ENCODE results near the gene GRIK4. TPM values are rescaled to one million over a fixed set of nuclear protein-coding genes. Genes with fewer than 3 reads are reported as not detected.

GRIK4 gene
- total and polyA plus RNA-seq, 2 experiments from 2014 or later, result not detected

- TF ChIP-seq EZH2 (IDR thresholded peaks at IDR 0.05; ENCODE audit: insufficient read depth, poor library complexity, severe bottlenecking) (no peak), EZH2phosphoT487 (IDR thresholded peaks at IDR 0.05; ENCODE audit: insufficient read depth, low read depth) (no peak)
- Histone ChIP-seq H3K4me2 (ENCODE audit: unreplicated experiment) (no peak overlapping the region), H3K27me3 (replicated peaks; ENCODE audit: insufficient read depth) (no peaks in the 10 kb centered on the region; the same call in 1 of the 2 replicates), H3K79me2 (ENCODE audit: insufficient read depth) (no peaks in the 10 kb centered on the region), H3K9me2 (ENCODE audit: insufficient read depth) (no peaks in the 10 kb centered on the region), H4K20me1 (ENCODE audit: insufficient read depth) (no peaks in the 10 kb centered on the region), H3F3A (ENCODE audit: insufficient read depth) (no peaks in the 10 kb centered on the region), H3K4me3 (no peak overlapping the region), H3K36me3 (ENCODE audit: low read depth) (no peaks in the 10 kb centered on the region), H3K9me3 (ENCODE audit: low read depth) (no peaks in the 10 kb centered on the region), H3K27ac (no peak overlapping the region), H3K9ac (no peak overlapping the region), H3K4me1 (ENCODE audit: insufficient read depth) (peaks cover 18% of the 10 kb centered on the region; the same call in 1 of the 2 replicates), H2AFZ (no peak overlapping the region)
- no peak for DNase-seq
- WGBS, 2 experiments (ENCODE audit: low coverage in 1 of 2, low lambda C conversion rate in 2 of 2, missing lambda C conversion rate in 2 of 2), result 72 to 76% methylated on average over 6 of the region's 6 CpGs
- in situ Hi-C loops (cut with MboI), result no loop called here
Measured at GRCh38 chr11:120529911-120530310, 18.4 kb downstream of the GRIK4 start.

- H3F3A ChIP-seq (ENCODE audit: insufficient read depth), result no peaks in the 10 kb centered on the region
- H2AFZ ChIP-seq, result peak overlapping the region; percentile 49
- H3K4me2 ChIP-seq (ENCODE audit: unreplicated experiment), result peak overlapping the region; percentile 32
- no peak overlapping the region for H3K27ac ChIP-seq
- H3K9ac ChIP-seq, result peak overlapping the region; percentile 29; the same call in 1 of the 2 replicates
- H3K27me3 ChIP-seq (replicated peaks; ENCODE audit: insufficient read depth), result no peaks in the 10 kb centered on the region
- no peaks in the 10 kb centered on the region for H3K9me2 ChIP-seq (ENCODE audit: insufficient read depth)
- peak overlapping the region; percentile 19 for H3K4me3 ChIP-seq
- TF ChIP-seq EZH2 (IDR thresholded peaks at IDR 0.05; ENCODE audit: insufficient read depth, poor library complexity, severe bottlenecking) (no peak), EZH2phosphoT487 (IDR thresholded peaks at IDR 0.05; ENCODE audit: insufficient read depth, low read depth) (no peak)
- peak; percentile 85 for DNase-seq
- in situ Hi-C loops (cut with MboI), result no loop called here
- peaks cover 13% of the 10 kb centered on the region; the same call in 1 of the 2 replicates for H3K4me1 ChIP-seq (ENCODE audit: insufficient read depth)
- H3K9me3 ChIP-seq (ENCODE audit: low read depth), result no peaks in the 10 kb centered on the region
- no peaks in the 10 kb centered on the region for H3K79me2 ChIP-seq (ENCODE audit: insufficient read depth)
- no peaks in the 10 kb centered on the region for H3K36me3 ChIP-seq (ENCODE audit: low read depth)
- H4K20me1 ChIP-seq (ENCODE audit: insufficient read depth), result no peaks in the 10 kb centered on the region
- 27 to 31% methylated on average over 16 of the region's 16 CpGs for WGBS, 2 experiments (ENCODE audit: low coverage in 1 of 2, low lambda C conversion rate in 2 of 2, missing lambda C conversion rate in 2 of 2)
Measured at GRCh38 chr11:120532082-120532831, 20.7 kb downstream of the GRIK4 start.

GRCh38 chr11:120532832-120533196 lies 21.3 kb downstream of the GRIK4 start:
- no peaks in the 10 kb centered on the region for H3K9me3 ChIP-seq (ENCODE audit: low read depth)
- H3K4me1 ChIP-seq (ENCODE audit: insufficient read depth), result 0 out of 2 replicates have a peak, but pooled peaks cover 10% of the 10 kb centered on the region
- WGBS, 2 experiments (ENCODE audit: low coverage in 1 of 2, low lambda C conversion rate in 2 of 2, missing lambda C conversion rate in 2 of 2), result 26 to 29% methylated on average over 5 of the region's 5 CpGs
- H3K4me3 ChIP-seq, result peak overlapping the region; percentile 19; the same call in 1 of the 2 replicates
- H3F3A ChIP-seq (ENCODE audit: insufficient read depth), result no peaks in the 10 kb centered on the region
- H3K79me2 ChIP-seq (ENCODE audit: insufficient read depth), result no peaks in the 10 kb centered on the region
- H4K20me1 ChIP-seq (ENCODE audit: insufficient read depth), result no peaks in the 10 kb centered on the region
- peak overlapping the region; percentile 19 for H3K4me2 ChIP-seq (ENCODE audit: unreplicated experiment)
- in situ Hi-C loops (cut with MboI), result no loop called here
- H3K9ac ChIP-seq, result peak overlapping the region; percentile 29; the same call in 1 of the 2 replicates
- no peak for TF ChIP-seq EZH2phosphoT487 (IDR thresholded peaks at IDR 0.05; ENCODE audit: insufficient read depth, low read depth)
- no peak for TF ChIP-seq EZH2 (IDR thresholded peaks at IDR 0.05; ENCODE audit: insufficient read depth, poor library complexity, severe bottlenecking)
- no peaks in the 10 kb centered on the region for H3K36me3 ChIP-seq (ENCODE audit: low read depth)
- DNase-seq, result no peak
- no peaks in the 10 kb centered on the region for H3K9me2 ChIP-seq (ENCODE audit: insufficient read depth)
- H3K27ac ChIP-seq, result no peak overlapping the region
- H3K27me3 ChIP-seq (replicated peaks; ENCODE audit: insufficient read depth), result no peaks in the 10 kb centered on the region
- H2AFZ ChIP-seq, result peak overlapping the region; percentile 49

- TF ChIP-seq EZH2phosphoT487 (IDR thresholded peaks at IDR 0.05; ENCODE audit: insufficient read depth, low read depth), result no peak
- TF ChIP-seq EZH2 (IDR thresholded peaks at IDR 0.05; ENCODE audit: insufficient read depth, poor library complexity, severe bottlenecking), result no peak
- no peak overlapping the region for H3K4me2 ChIP-seq (ENCODE audit: unreplicated experiment)
- H3K79me2 ChIP-seq (ENCODE audit: insufficient read depth), result no peaks in the 10 kb centered on the region
- H3K4me1 ChIP-seq (ENCODE audit: insufficient read depth), result 0 out of 2 replicates have a peak, but pooled peaks cover 15% of the 10 kb centered on the region
- no peak for DNase-seq
- no peaks in the 10 kb centered on the region for H3K9me3 ChIP-seq (ENCODE audit: low read depth)
- H3K27me3 ChIP-seq (replicated peaks; ENCODE audit: insufficient read depth), result no peaks in the 10 kb centered on the region
- no peak overlapping the region for H3K9ac ChIP-seq
- H2AFZ ChIP-seq, result no peak overlapping the region
- H4K20me1 ChIP-seq (ENCODE audit: insufficient read depth), result no peaks in the 10 kb centered on the region
- no peaks in the 10 kb centered on the region for H3K9me2 ChIP-seq (ENCODE audit: insufficient read depth)
- no peaks in the 10 kb centered on the region for H3F3A ChIP-seq (ENCODE audit: insufficient read depth)
- no peak overlapping the region for H3K27ac ChIP-seq
- 78% methylated on average over 13 of the region's 13 CpGs for WGBS, 2 experiments (ENCODE audit: low coverage in 1 of 2, low lambda C conversion rate in 2 of 2, missing lambda C conversion rate in 2 of 2)
- in situ Hi-C loops (cut with MboI), result no loop called here
- H3K4me3 ChIP-seq, result no peak overlapping the region
- no peaks in the 10 kb centered on the region for H3K36me3 ChIP-seq (ENCODE audit: low read depth)
Measured at GRCh38 chr11:120536091-120536796, 24.7 kb downstream of the GRIK4 start.
